NK-92 (cell line): Measurements from ENCODE around the gene KLHL29.

Experiments
- DNase-seq: peaks from one replicate; lab custom pipeline; 2025; ENCODE audit not compliant: unreplicated experiment; lab: John Stamatoyannopoulos, UW

Gene KLHL29

GRCh38 chr2:23563673-23564614, 179.0 kb downstream of the KLHL29 start:
- DNase-seq, result no peak

GRCh38 chr2:23564615-23564960, 179.6 kb downstream of the KLHL29 start:
- no peak for DNase-seq

DNA sequence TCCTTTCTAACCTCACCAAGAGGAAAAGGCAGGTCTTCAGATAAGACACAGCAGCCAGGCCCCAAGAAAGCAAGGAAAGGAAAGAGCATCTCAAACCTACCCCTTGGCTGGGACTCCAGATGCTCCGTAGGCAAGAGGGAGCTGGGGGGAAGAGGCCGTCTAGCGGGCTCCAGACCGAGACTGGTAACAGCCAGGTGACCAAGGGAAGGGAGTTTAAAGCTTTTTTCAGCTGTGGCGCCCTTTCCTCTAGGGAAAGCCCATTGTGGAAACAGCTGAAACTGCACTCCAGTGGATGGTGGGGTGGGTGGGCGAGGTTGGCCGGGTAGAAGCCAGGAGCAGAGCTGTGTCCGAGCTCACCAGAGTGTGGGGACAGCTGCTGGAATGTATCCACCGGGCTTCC, 180.4 kb downstream of the KLHL29 start:
- no peak for DNase-seq

DNA sequence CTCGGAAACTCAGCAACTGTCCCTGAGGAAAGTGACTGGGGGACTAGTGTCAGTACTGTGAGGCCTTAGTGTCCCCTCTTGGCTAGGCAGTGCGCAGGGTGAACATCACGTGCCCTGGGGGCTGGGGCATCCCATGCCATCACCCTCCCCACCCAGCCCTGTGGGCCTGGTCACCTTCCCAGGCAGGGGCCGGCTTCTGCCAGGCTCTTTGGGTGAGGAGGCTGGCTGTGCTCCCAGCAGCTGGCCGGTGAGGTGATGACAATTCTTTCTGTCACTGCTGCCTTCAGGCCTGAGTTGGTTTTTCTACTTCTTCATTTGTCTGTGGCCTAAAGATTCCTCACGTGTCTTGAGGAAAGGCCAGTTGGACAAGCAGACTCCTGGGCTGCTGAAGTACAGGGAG, 180.8 kb downstream of the KLHL29 start:
- no peak for DNase-seq

- DNase-seq, result no peak
Observed at GRCh38 chr2:23566241-23567142, 181.5 kb downstream of the KLHL29 start.

DNA sequence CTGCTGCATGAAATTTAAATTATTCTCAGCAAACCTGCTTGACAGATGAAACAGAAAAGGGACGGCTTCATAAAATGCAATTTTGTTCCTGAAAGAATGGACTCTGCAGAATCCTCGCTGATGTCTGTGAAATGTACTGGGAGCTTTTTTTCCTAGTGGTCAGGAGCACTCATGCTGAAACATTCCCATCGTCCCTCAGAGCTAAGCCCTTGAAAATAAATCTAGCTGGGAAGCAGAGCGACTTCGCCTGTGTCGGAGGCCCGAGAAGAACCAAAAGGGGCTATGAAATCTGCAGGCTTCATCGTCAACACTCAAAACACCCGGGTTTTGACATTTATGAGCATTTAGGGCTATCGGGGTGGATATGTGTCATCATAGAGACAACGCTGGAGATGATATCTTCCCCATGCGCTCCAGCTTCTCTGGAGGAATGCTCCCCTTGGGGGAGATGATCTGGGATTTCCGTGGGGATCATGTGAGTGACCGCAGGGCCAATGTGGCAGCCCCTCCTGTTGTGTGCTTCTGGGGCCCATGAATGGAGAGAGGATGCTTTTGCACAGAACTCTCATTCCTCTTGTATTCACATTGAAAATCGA, 182.3 kb downstream of the KLHL29 start:
- no peak for DNase-seq

DNA sequence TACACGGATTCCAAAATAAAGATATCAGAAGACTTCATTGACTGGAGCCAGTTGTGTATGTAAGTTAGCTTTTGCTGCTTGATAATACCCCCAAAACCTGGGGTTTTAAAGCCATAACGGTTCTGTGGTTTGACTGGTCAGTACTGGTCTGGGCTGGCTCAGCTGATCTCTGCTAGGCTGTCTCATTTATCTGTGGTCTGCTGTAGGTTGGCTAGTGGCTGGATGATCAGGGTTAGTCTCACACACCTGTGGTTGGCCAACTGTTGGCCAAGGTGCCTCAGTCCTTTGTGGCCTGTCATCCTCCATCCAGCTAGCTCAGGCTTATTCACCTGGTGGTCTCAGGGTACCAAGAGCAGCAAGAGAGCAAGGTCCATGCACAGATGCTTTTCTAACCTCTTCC, 183.2 kb downstream of the KLHL29 start:
- no peak for DNase-seq

DNA sequence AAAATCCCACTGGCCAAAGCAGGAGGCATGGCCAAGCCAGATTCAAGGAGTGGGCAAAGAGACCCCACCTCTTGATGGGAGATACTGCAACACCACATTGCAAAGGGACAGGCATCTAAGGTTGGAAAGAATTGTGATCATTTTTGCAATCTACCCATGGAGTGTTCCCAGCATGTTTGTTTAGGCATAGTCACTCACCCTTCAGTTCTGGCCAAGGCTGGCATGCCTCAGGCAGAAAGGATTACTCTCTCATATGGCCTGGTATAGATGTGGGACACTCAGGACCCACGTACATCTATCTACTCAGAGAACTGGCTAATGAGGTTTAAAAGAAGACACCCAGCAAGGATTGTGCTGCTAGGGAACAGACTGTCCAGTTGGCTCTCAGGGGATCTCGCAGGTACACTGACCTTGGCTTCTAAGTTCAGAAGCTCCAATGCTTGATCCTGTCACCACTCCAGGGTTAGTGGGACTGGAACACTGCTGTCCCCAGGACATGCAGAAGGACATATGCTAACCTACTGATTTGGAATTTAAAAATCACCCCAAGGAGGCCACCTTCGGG, 183.7 kb downstream of the KLHL29 start:
- DNase-seq, result no peak

DNA sequence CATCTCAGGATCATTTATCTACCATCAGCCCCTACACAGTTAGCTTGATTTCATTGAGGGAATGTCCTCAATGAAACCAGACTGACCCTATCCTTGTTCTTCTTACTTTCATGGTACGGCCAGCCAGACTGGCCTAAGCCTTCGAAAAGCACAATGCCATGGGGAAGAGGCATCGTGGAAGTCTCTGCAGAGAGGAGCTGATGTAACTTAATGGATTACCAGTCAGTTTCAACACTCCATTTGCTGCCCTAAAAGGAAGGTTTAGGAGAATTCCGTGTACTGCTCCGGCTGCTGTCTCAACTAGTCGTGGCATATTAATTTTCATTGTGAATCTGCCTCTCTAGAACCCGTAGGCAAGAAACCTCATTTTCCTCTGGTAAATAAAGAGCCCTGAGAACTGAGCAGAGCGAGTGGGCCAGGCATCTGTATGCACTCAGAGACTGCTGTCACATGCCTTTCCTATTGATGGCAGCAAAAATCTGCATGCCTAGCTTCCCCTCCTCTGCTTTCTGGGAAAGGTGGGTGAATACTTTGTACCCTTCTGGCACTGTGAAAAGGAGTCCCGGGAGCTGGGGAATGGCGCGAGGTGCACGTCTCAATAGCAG, 184.9 kb downstream of the KLHL29 start:
- DNase-seq, result no peak

- no peak for DNase-seq
Observed at GRCh38 chr2:23571085-23571484, 186.1 kb downstream of the KLHL29 start.

DNA sequence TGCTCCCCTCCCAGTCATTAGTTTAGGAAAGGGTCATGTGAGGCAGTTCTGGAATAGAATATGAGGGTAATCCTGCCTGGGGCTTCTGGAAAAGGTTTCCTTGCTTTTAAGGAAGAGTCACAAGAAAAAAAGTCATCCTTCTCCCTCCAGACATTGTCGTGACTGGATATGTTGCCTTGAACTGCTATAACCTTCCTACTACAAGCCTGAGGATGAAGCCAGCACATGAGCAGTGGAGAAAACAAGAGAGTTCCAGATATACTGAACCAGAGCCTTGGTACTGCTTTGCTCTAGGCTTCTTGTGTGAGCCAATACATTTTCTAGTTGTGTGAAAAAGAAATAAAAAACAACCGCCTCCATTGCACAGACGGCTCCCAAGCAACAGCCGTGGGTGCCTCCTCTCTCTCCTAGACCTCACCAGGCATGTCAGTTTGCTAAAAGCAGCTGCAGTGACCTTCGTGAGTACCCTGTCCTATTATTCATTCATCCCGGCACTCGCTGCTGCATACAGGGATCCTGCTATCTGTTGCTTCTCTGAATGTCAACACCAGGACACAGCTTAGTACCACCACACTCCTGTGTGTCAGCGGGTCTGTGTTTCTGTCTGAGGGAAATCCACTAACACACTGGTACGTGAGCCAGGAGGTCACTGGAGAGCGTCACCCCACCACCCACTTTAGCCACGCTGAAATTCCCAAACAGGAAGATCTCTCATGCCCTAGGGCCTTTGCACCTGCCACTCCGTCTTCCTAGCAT, 186.7 kb downstream of the KLHL29 start:
- no peak for DNase-seq

- no peak for DNase-seq
Observed at GRCh38 chr2:23574919-23575654, 190.1 kb downstream of the KLHL29 start.

GRCh38 chr2:23578964-23579671, 194.1 kb downstream of the KLHL29 start:
- no peak for DNase-seq

- DNase-seq, result no peak
Observed at GRCh38 chr2:23579674-23580073, 194.7 kb downstream of the KLHL29 start.

DNA sequence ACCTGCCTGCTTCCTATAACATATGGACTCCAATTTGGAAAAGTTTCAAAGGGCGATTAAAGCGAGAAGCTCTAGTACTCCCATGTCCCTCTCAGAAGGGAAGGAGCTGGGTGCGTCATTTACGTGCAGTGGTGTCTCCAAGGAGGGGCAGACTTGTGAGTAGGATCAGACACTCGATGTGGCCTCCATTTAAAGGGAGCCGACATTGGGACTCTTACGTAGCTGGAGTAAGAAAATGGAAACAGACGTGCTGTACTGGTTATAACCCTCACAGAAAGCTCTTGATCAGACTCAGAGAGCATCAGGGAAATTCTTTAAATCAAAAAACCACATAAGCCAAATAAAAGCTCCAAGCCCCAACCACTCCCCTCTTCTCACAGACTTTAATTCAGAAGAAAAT, 198.5 kb downstream of the KLHL29 start:
- no peak for DNase-seq

GRCh38 chr2:23584054-23584745, 199.2 kb downstream of the KLHL29 start:
- no peak for DNase-seq

- no peak for DNase-seq
Observed at GRCh38 chr2:23585273-23586170, 200.5 kb downstream of the KLHL29 start.
